Chondrocyte (in vitro differentiated cells): ENCODE results near the gene RPTOR. TPM values are rescaled to one million over a fixed set of nuclear protein-coding genes. Genes with fewer than 3 reads are reported as not detected.
A peak's percentile ranks its signal among the peaks of the same experiment; 100 is the strongest.

Experiments
- DNase-seq: peaks from one replicate; pipeline ENCODE4 v3.0.0; 2021; ENCODE audit warnings: mixed read lengths, low spot score
- H3K27ac Mint-ChIP-seq: one replicate; pipeline ENCODE4 v1.8.0; 2021; ENCODE audit warnings: mild to moderate bottlenecking, moderate library complexity, mixed read lengths; ENCODE audit not compliant: unreplicated experiment
- H3K27me3 Mint-ChIP-seq: 2 replicates; pipeline ENCODE4 v1.8.0; 2021; ENCODE audit warnings: low read depth, mixed read lengths
- H3K36me3 Mint-ChIP-seq: 2 replicates; pipeline ENCODE4 v1.8.0; 2021; ENCODE audit warnings: low read depth, mixed read lengths
- H3K4me1 Mint-ChIP-seq: 2 replicates; pipeline ENCODE4 v1.8.0; 2021; ENCODE audit warnings: low read depth, mild to moderate bottlenecking, mixed read lengths
- H3K4me3 Mint-ChIP-seq: one replicate; pipeline ENCODE4 v1.8.0; 2021; ENCODE audit warnings: mild to moderate bottlenecking, moderate library complexity, mixed read lengths; ENCODE audit not compliant: unreplicated experiment
- H3K9me3 Mint-ChIP-seq: 2 replicates; pipeline ENCODE4 v1.8.0; 2021; ENCODE audit warnings: low read depth, mixed read lengths
- total RNA-seq: library from RNA; stranded (reverse); gene quantifications from 3 replicates; pipeline ENCODE4 v1.2.1, GENCODE V29; 2021
- TF ChIP-seq, protein P1 (sequence below): fragments of 200-600 bp; sonication (generic); IDR thresholded peaks from 2 replicates; pipeline ENCODE4 v1.5.0; 2021; ENCODE audit warnings: antibody characterized with exemption, mild to moderate bottlenecking, moderate library complexity

Gene RPTOR
- total RNA-seq, 1 donor from 2014 or later: 30.9 TPM

DNA sequence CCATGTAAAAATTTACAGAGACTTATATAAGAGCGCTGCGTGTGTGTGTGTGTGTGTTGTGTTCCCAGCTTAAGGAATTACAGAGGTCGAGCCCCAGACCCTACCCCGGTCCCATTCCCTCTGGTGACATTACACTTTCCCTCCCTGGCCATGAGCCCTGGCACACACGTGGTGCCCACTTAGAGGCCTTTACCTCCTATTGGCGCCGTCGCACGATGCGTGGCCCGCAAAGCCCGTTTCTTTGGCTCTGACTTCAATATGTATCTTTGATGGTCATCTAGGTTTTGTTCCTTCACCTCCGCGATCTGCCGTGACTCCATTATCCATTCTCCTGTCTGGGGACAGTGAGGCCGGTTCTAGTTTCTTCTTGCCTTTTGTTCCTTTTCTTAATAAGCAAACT lies 350.1 kb downstream of the RPTOR start:
- no peak overlapping the region for H3K4me3 Mint-ChIP-seq
- H3K27ac Mint-ChIP-seq: peak overlapping the region; percentile 17
- TF ChIP-seq, protein P1, sequence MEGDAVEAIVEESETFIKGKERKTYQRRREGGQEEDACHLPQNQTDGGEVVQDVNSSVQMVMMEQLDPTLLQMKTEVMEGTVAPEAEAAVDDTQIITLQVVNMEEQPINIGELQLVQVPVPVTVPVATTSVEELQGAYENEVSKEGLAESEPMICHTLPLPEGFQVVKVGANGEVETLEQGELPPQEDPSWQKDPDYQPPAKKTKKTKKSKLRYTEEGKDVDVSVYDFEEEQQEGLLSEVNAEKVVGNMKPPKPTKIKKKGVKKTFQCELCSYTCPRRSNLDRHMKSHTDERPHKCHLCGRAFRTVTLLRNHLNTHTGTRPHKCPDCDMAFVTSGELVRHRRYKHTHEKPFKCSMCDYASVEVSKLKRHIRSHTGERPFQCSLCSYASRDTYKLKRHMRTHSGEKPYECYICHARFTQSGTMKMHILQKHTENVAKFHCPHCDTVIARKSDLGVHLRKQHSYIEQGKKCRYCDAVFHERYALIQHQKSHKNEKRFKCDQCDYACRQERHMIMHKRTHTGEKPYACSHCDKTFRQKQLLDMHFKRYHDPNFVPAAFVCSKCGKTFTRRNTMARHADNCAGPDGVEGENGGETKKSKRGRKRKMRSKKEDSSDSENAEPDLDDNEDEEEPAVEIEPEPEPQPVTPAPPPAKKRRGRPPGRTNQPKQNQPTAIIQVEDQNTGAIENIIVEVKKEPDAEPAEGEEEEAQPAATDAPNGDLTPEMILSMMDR: no peak
- no peaks in the 10 kb centered on the region for H3K27me3 Mint-ChIP-seq
- H3K36me3 Mint-ChIP-seq: peaks cover 26% of the 10 kb centered on the region
- no peaks in the 10 kb centered on the region for H3K9me3 Mint-ChIP-seq
- H3K4me1 Mint-ChIP-seq: peaks cover 48% of the 10 kb centered on the region
- no peak for DNase-seq

DNA sequence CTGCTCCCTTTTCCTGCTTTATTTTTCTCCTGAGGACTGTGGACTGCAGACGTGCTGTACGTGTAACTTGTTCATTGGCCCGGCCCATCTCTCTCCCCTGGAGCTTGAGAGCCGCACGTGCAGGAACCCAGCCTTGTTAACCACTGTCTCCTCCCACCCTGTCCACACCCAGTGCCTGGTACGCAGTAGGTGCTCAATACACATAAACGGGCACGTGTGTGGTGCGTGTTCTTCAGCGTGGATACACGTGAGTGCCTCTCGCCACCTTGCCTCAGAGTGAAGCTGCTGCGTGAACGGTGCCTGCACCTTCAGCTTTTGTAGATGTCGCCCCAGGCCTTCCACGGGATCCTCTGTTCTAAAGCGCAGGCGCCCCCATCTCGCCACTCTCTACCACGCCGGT lies 350.7 kb downstream of the RPTOR start:
- Mint-ChIP-seq H3K27me3 (no peaks in the 10 kb centered on the region), H3K9me3 (no peaks in the 10 kb centered on the region), H3K27ac (no peak overlapping the region), H3K4me3 (no peak overlapping the region), H3K4me1 (peaks cover 44% of the 10 kb centered on the region), H3K36me3 (peaks cover 26% of the 10 kb centered on the region)
- TF ChIP-seq, protein P1: no peak
- DNase-seq: no peak

DNA sequence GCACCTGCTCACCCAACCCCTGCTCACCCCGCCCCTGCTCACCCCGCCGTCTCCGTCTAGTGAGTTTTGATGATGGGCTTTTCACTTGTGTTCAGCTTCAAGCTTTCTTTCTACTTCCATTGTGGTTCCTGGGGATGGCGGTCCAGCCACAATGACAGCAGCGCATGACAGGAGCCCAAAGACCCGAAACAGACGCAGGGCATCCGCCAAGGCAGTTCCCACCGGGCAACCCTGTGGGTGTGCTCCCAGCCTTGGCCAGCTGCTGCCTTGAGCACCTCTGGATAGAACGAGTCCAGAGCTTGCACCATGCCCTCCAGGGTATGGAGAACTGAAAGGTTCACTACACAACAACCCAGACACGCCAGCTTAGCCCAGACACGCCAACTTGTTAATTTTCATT lies 354.1 kb downstream of the RPTOR start:
- TF ChIP-seq, protein P1: no peak
- peaks cover 34% of the 10 kb centered on the region for H3K36me3 Mint-ChIP-seq
- H3K9me3 Mint-ChIP-seq: no peaks in the 10 kb centered on the region
- no peak overlapping the region for H3K4me3 Mint-ChIP-seq
- H3K27me3 Mint-ChIP-seq: no peaks in the 10 kb centered on the region
- DNase-seq: no peak
- no peak overlapping the region for H3K27ac Mint-ChIP-seq
- peaks cover 16% of the 10 kb centered on the region for H3K4me1 Mint-ChIP-seq

DNA sequence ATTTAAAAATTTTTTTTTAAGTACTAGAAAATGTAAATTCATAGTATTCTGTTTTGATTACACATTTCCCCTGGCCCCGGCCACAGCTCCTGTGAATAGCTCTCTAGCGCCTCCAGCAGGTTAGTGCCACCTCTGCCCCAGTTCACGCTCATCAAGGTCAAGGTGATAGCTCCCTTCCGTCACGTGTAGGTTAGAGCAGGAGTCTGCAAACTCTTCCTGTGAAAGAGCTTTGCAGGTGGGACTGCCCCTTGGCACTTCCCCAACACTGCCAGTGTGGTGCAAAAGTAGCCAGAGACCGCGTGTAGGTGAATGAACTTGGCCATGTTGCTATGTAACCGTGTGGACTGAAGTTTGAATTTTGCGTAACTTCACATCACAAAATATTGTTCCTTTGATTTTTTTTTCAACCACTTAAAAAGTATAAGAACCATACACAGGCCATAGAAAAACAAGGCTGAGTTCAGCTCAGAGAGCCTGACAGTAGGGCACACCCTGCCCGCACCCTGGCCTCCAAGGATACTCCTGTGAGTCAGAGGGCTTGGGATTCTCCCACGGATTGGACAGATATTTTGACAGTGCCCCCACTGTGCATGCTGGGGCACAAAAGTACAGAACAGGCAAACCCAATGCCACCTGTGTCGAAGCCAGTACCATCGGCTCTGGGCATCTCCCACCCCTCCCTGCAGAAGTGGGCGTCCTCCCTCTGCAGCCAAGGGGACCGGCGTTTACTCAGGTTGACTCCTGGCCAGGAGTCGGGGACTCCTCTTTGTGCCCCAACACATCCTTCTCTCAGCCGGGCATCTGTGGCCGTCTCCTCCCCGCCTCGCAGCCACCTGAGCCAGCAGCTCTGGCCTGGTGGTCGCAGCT lies 355.0 kb downstream of the RPTOR start:
- TF ChIP-seq, protein P1: peak; percentile 77
- peaks cover 31% of the 10 kb centered on the region for H3K36me3 Mint-ChIP-seq
- H3K9me3 Mint-ChIP-seq: no peaks in the 10 kb centered on the region
- H3K4me3 Mint-ChIP-seq: no peak overlapping the region
- H3K4me1 Mint-ChIP-seq: peaks cover 11% of the 10 kb centered on the region
- no peak for DNase-seq
- no peaks in the 10 kb centered on the region for H3K27me3 Mint-ChIP-seq
- no peak overlapping the region for H3K27ac Mint-ChIP-seq

DNA sequence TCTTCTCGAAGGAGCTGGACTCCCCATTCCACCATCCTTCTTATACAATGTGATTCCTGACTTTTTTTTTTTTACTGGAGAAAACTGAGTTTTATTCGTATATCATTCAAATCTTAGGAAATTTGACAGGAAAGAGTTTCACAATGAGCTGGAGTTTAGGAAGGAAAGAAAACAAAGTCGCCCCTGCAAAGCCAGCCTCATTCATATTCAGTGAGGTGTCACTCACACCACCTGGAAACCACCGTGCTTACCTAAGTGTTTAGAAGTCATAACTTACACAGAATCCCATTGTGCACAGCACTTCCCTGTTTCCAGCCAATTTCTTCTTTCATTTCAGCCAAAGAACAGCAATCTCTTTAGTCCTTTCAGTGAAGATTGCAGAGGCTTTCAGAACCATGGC lies 356.7 kb downstream of the RPTOR start:
- DNase-seq: no peak
- Mint-ChIP-seq H3K27ac (no peak overlapping the region), H3K4me1 (peaks cover 12% of the 10 kb centered on the region), H3K27me3 (no peaks in the 10 kb centered on the region), H3K36me3 (peaks cover 29% of the 10 kb centered on the region), H3K4me3 (no peak overlapping the region), H3K9me3 (no peaks in the 10 kb centered on the region)
- TF ChIP-seq, protein P1: no peak
